ENCODE data around the gene GFRA4. TPM values are rescaled to one million over a fixed set of nuclear protein-coding genes. Genes with fewer than 3 reads are reported as not detected.

Gene GFRA4
- total RNA-seq, 1 donor from 2014 or later, result not detected

GRCh38 chr20:3674447-3674846, 11.2 kb upstream of the GFRA4 start:
- DNase-seq (ENCODE audit: low read depth), result no peak

DNA sequence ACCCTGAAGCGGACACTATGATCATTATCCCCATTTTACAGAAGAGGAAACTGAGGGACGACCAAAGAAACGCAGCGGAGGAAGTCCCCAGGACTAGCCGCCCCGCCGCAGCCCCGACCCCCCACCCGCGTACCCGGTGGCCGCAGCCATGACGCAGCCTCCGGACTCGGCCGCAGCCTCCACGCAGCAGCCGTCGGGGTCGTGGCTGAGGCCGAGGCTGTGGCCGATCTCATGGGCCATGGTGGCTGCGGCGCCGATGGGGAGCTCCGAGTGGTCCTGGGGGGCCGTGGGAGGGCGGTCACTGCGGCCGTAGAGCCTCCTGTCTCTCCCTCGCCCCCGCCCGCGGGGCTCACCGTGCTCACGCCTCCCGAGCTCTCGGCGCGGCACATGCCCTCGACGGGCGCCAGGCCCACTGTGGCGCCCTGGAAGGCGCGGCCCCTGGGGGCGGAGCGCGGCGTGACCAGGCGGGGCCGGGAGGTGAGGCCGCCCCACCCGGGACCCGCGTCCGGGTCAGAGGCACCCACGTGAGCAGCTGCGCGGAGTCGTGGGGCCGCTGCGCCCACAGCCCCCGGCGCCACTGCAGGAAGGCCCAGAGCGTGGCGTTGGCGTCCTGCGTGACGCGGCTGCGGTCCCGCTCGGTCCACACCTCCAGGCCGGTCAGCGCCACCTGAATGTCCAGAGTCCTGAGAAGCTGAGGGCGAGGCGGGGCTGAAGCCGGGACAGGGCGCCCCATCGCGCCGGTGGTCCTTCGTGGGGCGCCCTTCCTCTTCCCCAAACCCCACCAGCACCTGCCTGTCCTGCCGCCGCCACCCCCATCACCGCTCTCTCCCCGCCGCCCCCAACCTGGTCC, 10.2 kb upstream of the GFRA4 start:
- no peak for DNase-seq (ENCODE audit: low read depth)

DNA sequence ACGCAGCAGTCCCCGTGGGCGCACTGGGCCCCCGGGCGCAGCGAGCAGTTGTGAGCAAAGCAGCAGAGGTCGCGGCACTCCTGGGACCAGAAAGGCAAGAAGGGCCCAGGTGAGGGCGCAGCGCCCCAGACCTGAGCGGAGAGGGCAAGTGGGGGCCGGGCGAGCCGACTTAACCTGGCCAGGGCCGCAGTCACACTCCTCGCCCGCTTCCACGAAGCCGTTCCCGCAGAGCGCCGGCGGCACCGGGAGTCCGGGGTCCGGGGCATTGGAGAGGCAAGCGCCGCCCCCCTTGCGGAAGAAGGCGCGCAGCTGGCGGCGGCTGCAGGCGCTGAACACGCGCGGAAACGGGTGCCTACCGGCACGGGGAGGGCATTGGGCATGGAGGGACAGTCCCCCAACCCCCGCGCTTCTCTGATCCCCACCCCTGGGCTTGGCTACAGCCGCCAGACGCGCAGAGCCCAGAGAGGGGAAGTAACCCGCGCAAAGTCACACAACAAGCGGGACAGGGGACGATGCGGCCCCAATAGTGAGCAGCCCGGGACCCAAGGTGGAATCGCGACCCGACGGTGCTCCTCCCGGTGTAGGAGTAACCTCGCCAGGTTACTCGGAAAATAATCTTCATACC, 9.5 kb upstream of the GFRA4 start:
- DNase-seq (ENCODE audit: low read depth), result no peak

- DNase-seq (ENCODE audit: low read depth), result no peak
Measured at GRCh38 chr20:3671986-3672546, 8.9 kb upstream of the GFRA4 start.

DNA sequence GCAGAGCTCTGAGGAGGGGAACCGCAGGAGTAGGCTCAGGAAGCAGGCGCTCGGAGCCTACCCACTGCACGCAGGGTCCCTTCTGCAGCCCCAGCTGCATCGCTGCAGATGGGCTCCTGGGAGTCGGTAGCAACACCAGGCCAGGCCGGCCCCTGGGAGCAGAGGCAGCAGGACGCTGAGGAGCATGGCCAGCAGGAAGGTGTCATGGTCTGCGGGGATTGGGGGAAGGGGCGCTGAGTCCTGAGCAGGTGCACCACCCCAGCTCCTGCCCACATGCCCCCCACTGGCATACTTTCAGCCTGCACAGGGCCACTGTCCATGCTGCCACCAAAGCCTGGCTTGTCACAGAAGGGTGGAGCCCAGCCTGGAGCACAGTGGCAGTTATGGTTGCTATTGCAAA, 7.7 kb upstream of the GFRA4 start:
- no peak for DNase-seq (ENCODE audit: low read depth)

GRCh38 chr20:3670511-3670910, 7.3 kb upstream of the GFRA4 start:
- no peak for DNase-seq (ENCODE audit: low read depth)

- DNase-seq (ENCODE audit: low read depth), result no peak
Measured at GRCh38 chr20:3669710-3670367, 6.6 kb upstream of the GFRA4 start.

- no peak for DNase-seq (ENCODE audit: low read depth)
Measured at GRCh38 chr20:3667434-3668037, 4.3 kb upstream of the GFRA4 start.

- DNase-seq (ENCODE audit: low read depth), result no peak
Measured at GRCh38 chr20:3663858-3664257, 659 bp upstream of the GFRA4 start.

- no peak for DNase-seq (ENCODE audit: low read depth)
Measured at GRCh38 chr20:3661814-3662665, 1.2 kb downstream of the GFRA4 start.

GRCh38 chr20:3661060-3661813, 2.0 kb downstream of the GFRA4 start:
- no peak for DNase-seq (ENCODE audit: low read depth)

- no peak for DNase-seq (ENCODE audit: low read depth)
Measured at GRCh38 chr20:3660262-3661059, 2.7 kb downstream of the GFRA4 start.

- DNase-seq (ENCODE audit: low read depth), result no peak
Measured at GRCh38 chr20:3659492-3660261, 3.5 kb downstream of the GFRA4 start.

DNA sequence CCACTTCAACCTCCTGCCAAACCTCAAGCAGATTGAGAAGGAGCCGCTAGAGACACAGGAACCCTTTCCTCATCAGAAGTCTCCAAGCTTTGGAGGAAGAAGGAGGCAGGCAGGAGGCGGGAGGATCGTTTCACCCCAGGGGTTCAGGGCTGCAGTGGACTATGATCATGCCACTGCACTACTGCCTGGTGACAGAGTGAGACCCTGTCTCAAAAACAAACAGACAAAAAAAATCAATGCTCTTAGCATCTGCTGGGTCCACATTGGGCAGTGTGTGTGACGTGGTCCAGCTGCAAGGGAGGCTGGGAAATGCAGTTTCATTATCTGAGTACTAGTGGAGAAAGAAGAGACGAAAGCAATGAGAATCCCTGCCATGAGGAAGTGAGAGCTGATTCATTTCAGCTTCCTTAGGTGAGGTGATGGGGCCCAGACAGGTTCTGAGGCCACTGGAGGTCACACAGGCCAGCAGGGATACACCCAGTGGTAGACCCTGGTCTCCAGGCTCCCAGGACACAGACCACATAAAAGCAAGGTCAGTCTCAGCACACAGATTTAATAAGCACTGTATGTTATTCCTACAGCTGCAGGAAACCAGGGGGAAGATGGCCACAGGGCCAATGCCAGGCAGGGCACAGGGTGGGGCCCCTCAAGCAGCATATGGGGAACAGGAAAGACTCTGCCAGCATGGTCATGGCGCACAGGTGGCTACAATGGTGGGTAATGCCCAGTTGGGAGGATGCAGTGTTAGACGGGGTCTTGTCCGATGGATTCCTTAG, 4.3 kb downstream of the GFRA4 start:
- DNase-seq (ENCODE audit: low read depth), result no peak

GRCh38 chr20:3658019-3658715, 5.0 kb downstream of the GFRA4 start:
- no peak for DNase-seq (ENCODE audit: low read depth)

DNA sequence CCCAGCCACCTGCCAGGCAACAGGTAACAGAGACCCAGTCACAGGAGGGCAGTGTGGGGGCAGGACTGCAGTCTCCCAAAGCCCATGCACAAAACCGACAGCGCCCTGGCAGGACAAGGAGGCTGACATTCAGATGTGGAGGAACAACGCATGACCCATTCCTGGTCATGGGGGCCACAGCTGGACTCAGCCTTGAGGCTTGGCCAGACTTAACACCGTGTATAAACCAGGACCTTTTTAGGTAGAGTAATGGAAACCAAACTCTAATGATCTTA, 8.1 kb downstream of the GFRA4 start:
- DNase-seq (ENCODE audit: low read depth), result no peak

GRCh38 chr20:3654326-3655130, 8.7 kb downstream of the GFRA4 start:
- peak; percentile 59 for DNase-seq (ENCODE audit: low read depth)
